Kidney (tissue), 14 donors: ENCODE results near the gene MTERF4. TPM values are rescaled to one million over a fixed set of nuclear protein-coding genes. Genes with fewer than 3 reads are reported as not detected.

Experiments used
- DNase-seq, 5 donors: peaks; one replicate each; pipeline ENCODE4 v3.0.0-alpha.2; 2013 to 2020
- FAIRE-seq: peaks from 2 replicates; lab custom pipeline; 2012; peaks lifted over from hg19 to GRCh38; lab: Jason Lieb, UNC
- H3K27ac ChIP-seq, 2 donors: one replicate each; pipeline ENCODE4 v1.7.0; 2013; ENCODE audit warnings: low read depth in 2 of 2, low read length in 2 of 2, inconsistent platforms in 1 of 2
- H3K27me3 ChIP-seq: one replicate; pipeline ENCODE4 v1.7.1; 2013; ENCODE audit warnings: low read length, inconsistent platforms; ENCODE audit not compliant: control insufficient read depth, insufficient read depth
- H3K36me3 ChIP-seq, 3 donors: one replicate each; pipeline versions ENCODE4 v1.7.0 to v1.7.1; 2013; ENCODE audit warnings: low read length in 3 of 3, control low read depth in 1 of 3, inconsistent platforms in 1 of 3; ENCODE audit not compliant: insufficient read depth in 3 of 3, control insufficient read depth in 2 of 3
- H3K4me1 ChIP-seq, 3 donors: one replicate each; pipeline versions ENCODE4 v1.7.0 to v1.7.1; 2013; ENCODE audit warnings: low read length in 3 of 3, inconsistent platforms in 1 of 3, low read depth in 1 of 3; ENCODE audit not compliant: control insufficient read depth in 2 of 3, insufficient read depth in 2 of 3
- H3K4me3 ChIP-seq, 3 donors: one replicate each; pipeline versions ENCODE4 v1.7.0 to v1.8.1; 2013; ENCODE audit warnings: low read length in 3 of 3, control low read depth in 1 of 3, inconsistent platforms in 1 of 3
- H3K9ac ChIP-seq, 3 donors: one replicate each; pipeline versions ENCODE4 v1.7.0 to v1.7.1; 2013; ENCODE audit warnings: low read length in 3 of 3, control low read depth in 1 of 3, inconsistent platforms in 1 of 3
- H3K9me3 ChIP-seq, 3 donors: one replicate each; pipeline versions ENCODE4 v1.7.0 to v1.7.1; 2013; ENCODE audit warnings: low read length in 3 of 3, control low read depth in 1 of 3, inconsistent platforms in 1 of 3; ENCODE audit not compliant: control insufficient read depth in 2 of 3, insufficient read depth in 1 of 3
- intact Hi-C: fragments of 100-400 bp; cut with DNase I; formaldehyde crosslinking; loops from one replicate; pipeline ENCODE4 v1.11.1; 2022
- polyA plus RNA-seq: library from polyadenylated mRNA; stranded (reverse); fragments of 350-450 nt; fragmentation: Illumina TruSeq; extraction: RNeasy Lipid Tissue Mini Kit (QIAGEN cat#74804); gene quantifications from one replicate; pipeline ENCODE4 v1.2.3, GENCODE V29; 2014; ENCODE audit warnings: low read depth, low replicate concordance; ENCODE audit not compliant: insufficient read depth
- total RNA-seq: library from RNA; stranded (reverse); fragmentation: NEBNext Ultra II Directional; extraction: Animal tissue kit (Norgen Biotek cat#: 25700); gene quantifications from one replicate; pipeline ENCODE4 v1.2.1, GENCODE V29; 2021
- TF ChIP-seq, protein P1 (sequence below): IDR thresholded peaks from 3 replicates; pipeline ENCODE4 v1.5.1; 2012; ENCODE audit warnings: mild to moderate bottlenecking, moderate library complexity, borderline replicate concordance; ENCODE audit not compliant: insufficient read depth; ENCODE audit errors: extremely low read depth
- donor health status: control.
- donor health status: control.
- donor health status: control.
- donor health status: control.
- donor health status: control.
- donor health status: DM: yes; HTN: yes; CAD: no.
- donor health status: Normal renal cell carcinoma (clear cell type).

Gene MTERF4
- total and polyA plus RNA-seq, 2 donors from 2014 or later: 24.3 to 41.5 TPM

DNA sequence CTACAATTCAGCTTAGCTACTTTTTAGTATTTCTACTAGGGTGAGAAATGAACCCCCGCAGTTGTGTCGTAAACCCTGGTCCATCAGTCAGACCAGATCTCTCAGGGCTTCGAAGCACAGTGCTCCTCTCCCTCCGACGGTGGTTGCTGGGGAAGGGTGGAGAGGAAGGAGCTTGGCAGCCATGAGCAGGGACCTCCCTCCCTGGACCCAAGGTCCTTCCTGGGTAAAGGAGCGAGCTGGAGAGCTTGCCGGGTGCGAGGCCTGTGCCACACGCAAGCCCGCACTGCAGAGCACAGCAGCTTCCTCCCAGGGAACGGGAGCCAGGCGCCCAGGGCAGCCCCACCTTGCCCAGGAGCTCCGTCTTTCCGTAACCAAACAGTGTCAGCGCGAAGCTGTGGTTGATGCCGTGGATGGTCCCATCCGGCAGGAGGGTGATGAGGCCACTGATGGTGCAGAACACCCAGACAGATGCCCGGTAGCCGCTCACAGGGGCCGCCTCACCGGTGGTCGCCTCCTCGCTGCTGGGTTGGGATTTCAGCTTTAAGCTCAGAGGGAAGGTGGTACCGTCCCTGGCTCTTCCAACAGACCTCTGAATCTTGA, 34.7 kb upstream of the MTERF4 start:
- Histone ChIP-seq H3K27ac (no peak overlapping the region), H3K9me3 (no peaks in the 10 kb centered on the region), H3K4me3 (no peak overlapping the region), H3K27me3 (no peaks in the 10 kb centered on the region), H3K4me1 (peaks cover 0 to 4% (median 0%) of the 10 kb centered on the region in 3 donors), H3K9ac (no peak overlapping the region), H3K36me3 (no peaks in the 10 kb centered on the region)
- TF ChIP-seq, protein P1, sequence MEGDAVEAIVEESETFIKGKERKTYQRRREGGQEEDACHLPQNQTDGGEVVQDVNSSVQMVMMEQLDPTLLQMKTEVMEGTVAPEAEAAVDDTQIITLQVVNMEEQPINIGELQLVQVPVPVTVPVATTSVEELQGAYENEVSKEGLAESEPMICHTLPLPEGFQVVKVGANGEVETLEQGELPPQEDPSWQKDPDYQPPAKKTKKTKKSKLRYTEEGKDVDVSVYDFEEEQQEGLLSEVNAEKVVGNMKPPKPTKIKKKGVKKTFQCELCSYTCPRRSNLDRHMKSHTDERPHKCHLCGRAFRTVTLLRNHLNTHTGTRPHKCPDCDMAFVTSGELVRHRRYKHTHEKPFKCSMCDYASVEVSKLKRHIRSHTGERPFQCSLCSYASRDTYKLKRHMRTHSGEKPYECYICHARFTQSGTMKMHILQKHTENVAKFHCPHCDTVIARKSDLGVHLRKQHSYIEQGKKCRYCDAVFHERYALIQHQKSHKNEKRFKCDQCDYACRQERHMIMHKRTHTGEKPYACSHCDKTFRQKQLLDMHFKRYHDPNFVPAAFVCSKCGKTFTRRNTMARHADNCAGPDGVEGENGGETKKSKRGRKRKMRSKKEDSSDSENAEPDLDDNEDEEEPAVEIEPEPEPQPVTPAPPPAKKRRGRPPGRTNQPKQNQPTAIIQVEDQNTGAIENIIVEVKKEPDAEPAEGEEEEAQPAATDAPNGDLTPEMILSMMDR: no peak
- DNase-seq (peak in 1 of 5 donors; percentile 45), FAIRE-seq (no peak)
- intact Hi-C loops: no loop called here

DNA sequence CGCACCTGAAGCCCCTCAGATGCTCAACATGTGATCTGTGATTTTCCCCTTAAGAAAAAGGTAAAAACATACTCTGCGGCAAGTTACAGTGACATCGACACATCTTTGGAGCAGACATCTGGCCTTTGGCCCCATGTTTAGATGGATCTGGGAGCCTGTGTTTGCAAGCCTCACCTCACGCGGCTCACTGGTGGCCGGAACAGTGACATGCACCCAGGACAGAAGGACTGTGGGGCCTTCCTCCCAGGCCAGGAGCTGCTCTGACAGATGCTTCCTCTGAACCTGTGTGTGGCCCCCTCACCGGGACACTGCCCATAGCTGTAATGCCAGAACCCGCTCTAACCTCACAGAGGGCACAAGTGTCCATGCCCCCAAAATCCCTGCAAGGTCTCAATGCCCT, 34.1 kb upstream of the MTERF4 start:
- no peaks in the 10 kb centered on the region for H3K36me3 ChIP-seq
- FAIRE-seq: no peak
- no peak overlapping the region for H3K9ac ChIP-seq
- intact Hi-C loops: no loop called here
- H3K4me1 ChIP-seq: peaks cover 0 to 4% (median 0%) of the 10 kb centered on the region in 3 donors
- no peaks in the 10 kb centered on the region for H3K9me3 ChIP-seq
- TF ChIP-seq, protein P1: no peak
- peak in 1 of 5 donors; percentile 45 for DNase-seq
- H3K27me3 ChIP-seq: no peaks in the 10 kb centered on the region
- no peak overlapping the region for H3K27ac ChIP-seq
- no peak overlapping the region for H3K4me3 ChIP-seq

DNA sequence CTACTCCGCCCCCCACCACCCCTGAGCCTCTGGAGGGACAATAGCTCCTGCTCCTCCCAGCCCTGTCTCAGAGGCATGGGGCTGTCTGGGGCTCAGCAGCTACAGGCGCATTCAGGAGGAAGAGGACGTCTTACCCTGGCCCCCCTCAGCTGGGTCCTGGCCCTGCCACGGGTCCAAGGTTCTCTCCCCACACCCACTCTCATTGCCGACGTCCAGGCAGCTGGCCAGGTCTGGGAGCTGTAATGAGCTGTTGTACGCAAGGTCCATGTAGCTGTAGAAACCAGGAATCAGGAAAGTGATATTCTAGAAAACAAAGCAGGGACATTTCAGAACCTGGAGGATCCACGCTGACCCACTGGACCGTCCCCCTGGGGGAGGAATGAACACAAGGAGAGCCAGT, 33.6 kb upstream of the MTERF4 start:
- intact Hi-C loops: no loop called here
- Histone ChIP-seq H3K4me3 (no peak overlapping the region), H3K36me3 (no peaks in the 10 kb centered on the region), H3K9me3 (no peaks in the 10 kb centered on the region), H3K27ac (no peak overlapping the region), H3K4me1 (peaks cover 0 to 4% (median 0%) of the 10 kb centered on the region in 3 donors), H3K27me3 (no peaks in the 10 kb centered on the region), H3K9ac (no peak overlapping the region)
- DNase-seq (peak in 4 of 5 donors; percentile 7 to 53 (median 20)), FAIRE-seq (no peak)
- TF ChIP-seq, protein P1: no peak
